Calu3 (cell line): Measurements from ENCODE around the gene SOX10. TPM values are rescaled to one million over a fixed set of nuclear protein-coding genes. Genes with fewer than 3 reads are reported as not detected.

ENCODE experiments used
- BruUV-seq: library from RNA; stranded (reverse); fragments of 400-500 nt; replicated peaks from 2 replicates; lab custom pipeline; 2021; lab: Mats Ljungman, UMichigan
- CTCF ChIA-PET: fragments of 300-600 bp; sonication (Branson Sonifier 250); formaldehyde crosslinking; loops from one replicate; lab custom pipeline; 2022; ENCODE audit warnings: antibody characterized with exemption; lab: Charles Lee
- DNase-seq: peaks from one replicate; pipeline ENCODE4 v3.0.0; 2022
- H3K27ac Mint-ChIP-seq: one replicate; pipeline ENCODE4 v1.8.0; 2022; ENCODE audit warnings: mixed read lengths; ENCODE audit not compliant: unreplicated experiment
- H3K27me3 Mint-ChIP-seq: one replicate; pipeline ENCODE4 v1.8.0; 2022; ENCODE audit warnings: mixed read lengths; ENCODE audit not compliant: unreplicated experiment
- H3K36me3 Mint-ChIP-seq: one replicate; pipeline ENCODE4 v1.8.0; 2022; ENCODE audit warnings: mild to moderate bottlenecking, moderate library complexity, mixed read lengths; ENCODE audit not compliant: insufficient read depth, unreplicated experiment
- H3K4me1 Mint-ChIP-seq: one replicate; pipeline ENCODE4 v1.8.0; 2022; ENCODE audit warnings: mild to moderate bottlenecking, low read depth, mixed read lengths; ENCODE audit not compliant: unreplicated experiment
- H3K4me3 Mint-ChIP-seq: one replicate; pipeline ENCODE4 v1.8.0; 2022; ENCODE audit warnings: mild to moderate bottlenecking, low read depth, moderate library complexity, mixed read lengths; ENCODE audit not compliant: unreplicated experiment
- H3K9me3 Mint-ChIP-seq: one replicate; pipeline ENCODE4 v1.8.0; 2022; ENCODE audit warnings: low read depth, mixed read lengths; ENCODE audit not compliant: unreplicated experiment
- CTCF ChIP-seq: fragments of 200-600 bp; IDR thresholded peaks from one replicate; pipeline ENCODE4 v1.8.0; 2022; ENCODE audit warnings: antibody characterized with exemption; ENCODE audit not compliant: unreplicated experiment
- intact Hi-C: fragments of 100-400 bp; cut with micrococcal nuclease; formaldehyde crosslinking; loops from one replicate; pipeline ENCODE4 v1.10.0; 2022; ENCODE audit not compliant: unreplicated experiment
- microRNA-seq: library from miRNA; unstranded; fragments of <30 nt; microRNA quantifications from one replicate; pipeline ENCODE4 v1.2.0, GENCODE V29; 2022
- total RNA-seq: library from RNA; stranded (reverse); gene quantifications from 2 replicates; pipeline ENCODE4 v1.2.3, GENCODE V29; 2022

SOX10 gene
- total RNA-seq, 1 experiment from 2014 or later, result not detected

DNA sequence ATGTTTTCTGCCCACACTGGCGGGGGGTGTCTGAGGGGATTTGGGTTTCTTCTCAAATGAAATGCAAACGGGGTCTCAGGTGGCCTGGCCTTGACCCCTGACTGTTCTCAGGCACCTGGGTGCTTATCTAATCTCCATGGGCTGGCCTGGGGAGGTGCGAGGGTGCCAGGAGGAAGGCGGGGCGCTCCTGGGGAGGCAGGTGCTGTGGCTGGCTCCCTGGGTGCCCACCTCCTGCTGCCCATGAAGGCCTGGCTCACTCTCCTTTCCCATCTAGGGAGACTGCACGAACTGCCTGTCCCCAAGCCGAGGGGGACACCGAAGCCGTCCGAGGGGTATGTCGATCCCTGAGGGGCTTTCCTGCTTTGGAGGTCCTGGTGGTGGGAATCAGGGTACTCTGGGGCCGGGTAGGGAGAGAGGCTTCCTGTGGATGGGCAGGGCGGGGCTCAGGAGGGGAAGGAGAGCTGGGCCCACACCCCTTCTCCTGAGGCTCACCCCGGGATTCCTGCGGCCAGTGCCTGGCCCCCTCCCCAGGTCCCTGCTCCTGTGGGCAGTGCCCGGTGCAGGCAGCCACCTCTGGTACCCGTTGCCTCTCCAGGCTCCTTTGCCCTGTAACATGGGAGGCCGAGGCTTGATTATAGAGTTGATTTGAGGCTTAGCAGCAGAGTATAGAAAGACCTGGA is 59.8 kb downstream of the SOX10 start:
- Mint-ChIP-seq H3K27me3 (no peaks in the 10 kb centered on the region), H3K4me1 (no peaks in the 10 kb centered on the region), H3K9me3 (no peaks in the 10 kb centered on the region), H3K4me3 (no peak overlapping the region), H3K36me3 (peaks cover 70% of the 10 kb centered on the region), H3K27ac (no peak overlapping the region)
- CTCF ChIA-PET, result no interaction called here
- intact Hi-C loops, result no loop called here
- no peak for TF ChIP-seq CTCF
- DNase-seq, result no peak
- no TSS peak for BruUV-seq

GRCh38 chr22:37923927-37924326 is 60.4 kb downstream of the SOX10 start:
- H3K9me3 Mint-ChIP-seq, result no peaks in the 10 kb centered on the region
- no peak for TF ChIP-seq CTCF
- no peak for DNase-seq
- no peak overlapping the region for H3K27ac Mint-ChIP-seq
- intact Hi-C loops, result no loop called here
- H3K4me3 Mint-ChIP-seq, result no peak overlapping the region
- no peaks in the 10 kb centered on the region for H3K4me1 Mint-ChIP-seq
- BruUV-seq, result no TSS peak
- peaks cover 70% of the 10 kb centered on the region for H3K36me3 Mint-ChIP-seq
- CTCF ChIA-PET, result no interaction called here
- no peaks in the 10 kb centered on the region for H3K27me3 Mint-ChIP-seq

Small RNAs within 50 kb of the gene (microRNA-seq; reads per million reads assigned to microRNA genes)
- not detected for gene MIR4534
- 4.6 reads per million, percentile 11 among the genes with 10 or more reads in this experiment for gene MIR6820

Other genes with a start within 250 kb of the SOX10 start
- gene GCAT, start 176.6 kb downstream of the SOX10 start, total RNA-seq, result 22.7 and 29.9 TPM in 2 replicates
- 0.31 TPM in 1 of 2 replicates, not detected in the other for gene GALR3, start 161.2 kb downstream of the SOX10 start, total RNA-seq
- gene ANKRD54, start 140.2 kb downstream of the SOX10 start, total RNA-seq, result 23.9 and 27.1 TPM in 2 replicates
- gene EIF3L, start 135.1 kb downstream of the SOX10 start, total RNA-seq, result 287 and 402 TPM in 2 replicates
- 60.7 and 69.7 TPM in 2 replicates for gene MICALL1, start 78.3 kb downstream of the SOX10 start, total RNA-seq
- gene C22orf23, start 31.0 kb downstream of the SOX10 start, total RNA-seq, result 0.52 and 0.69 TPM in 2 replicates
- 105 and 111 TPM in 2 replicates for gene POLR2F, start 30.9 kb downstream of the SOX10 start, total RNA-seq
- gene PICK1, start 72.8 kb upstream of the SOX10 start, total RNA-seq, result 54.2 and 58.3 TPM in 2 replicates
- gene SLC16A8, start 99.6 kb upstream of the SOX10 start, total RNA-seq, result not detected in 2 replicates
- 51.2 and 68.2 TPM in 2 replicates for gene BAIAP2L2, start 126.1 kb upstream of the SOX10 start, total RNA-seq
- 43.5 and 44.0 TPM in 2 replicates for gene PLA2G6, start 197.3 kb upstream of the SOX10 start, total RNA-seq
- 62.4 and 64.8 TPM in 2 replicates for gene MAFF, start 217.4 kb upstream of the SOX10 start, total RNA-seq